K562 (cell line): Measurements from ENCODE around the gene MRPS6. TPM values are rescaled to one million over a fixed set of nuclear protein-coding genes. Genes with fewer than 3 reads are reported as not detected.

Experiments used
- ATAC-seq: fragments of 200-7000 bp; cut with Tn5 transposase; 3 replicates; pipeline ENCODE4 v1.9.1; 2020; ENCODE audit warnings: moderate library complexity
- BruUV-seq: library from RNA; stranded (reverse); fragments of 400-500 nt; replicated peaks from 2 replicates; lab custom pipeline; 2021; lab: Mats Ljungman, UMichigan
- CTCF ChIA-PET: fragments of 300-600 bp; formaldehyde crosslinking; extraction: SDS; loops from one replicate; lab custom pipeline; 2021; ENCODE audit warnings: low intra/inter-chr PET ratio; lab: Yijun Ruan, JAX
- POLR2A ChIA-PET: fragments of 300-600, 350-650 bp; sonication (Branson Sonifier 250); formaldehyde crosslinking; extraction: SDS; loops from one replicate; lab custom pipeline; 2021; ENCODE audit warnings: antibody characterized with exemption, inconsistent platforms; lab: Yijun Ruan, JAX
- DNase-seq, 4 experiments: peaks; one replicate each; pipeline versions ENCODE4 v3.0.0 to v3.0.0-alpha.2; 2011 to 2018; ENCODE audit warnings: low spot score in 3 of 4, mixed read lengths in 3 of 4; ENCODE audit errors: extremely low read depth in 1 of 4
- FAIRE-seq: peaks from 2 replicates; lab custom pipeline; 2011; peaks lifted over from hg19 to GRCh38; lab: Jason Lieb, UNC
- H2AFZ ChIP-seq: 2 replicates; pipeline ENCODE4 v1.6.0; 2011; ENCODE audit warnings: low read depth, low read length, control low read depth, inconsistent platforms
- H3K27ac ChIP-seq: fragments of 200-600 bp; 3 replicates; pipeline ENCODE4 v1.8.0; 2011; ENCODE audit warnings: low read depth, mild to moderate bottlenecking, control low read depth, inconsistent platforms, low read length, moderate library complexity, mixed read lengths; ENCODE audit errors: extremely low read depth
- H3K27me3 ChIP-seq, 2 experiments: fragments of 300-600 bp in 1 of 2; 2 replicates in 1 of 2; 3 replicates in 1 of 2; pipeline versions ENCODE4 v1.6.0 to v1.8.0; 2011; ENCODE audit warnings: inconsistent platforms in 2 of 2, low read length in 2 of 2, mild to moderate bottlenecking in 1 of 2, mixed read lengths in 1 of 2, moderate library complexity in 1 of 2; ENCODE audit not compliant: control insufficient read depth in 2 of 2, insufficient read depth in 2 of 2
- H3K36me3 ChIP-seq: fragments of 300-600 bp; 3 replicates; pipeline ENCODE4 v1.8.0; 2011; ENCODE audit warnings: mild to moderate bottlenecking, low read length, inconsistent platforms; ENCODE audit not compliant: control insufficient read depth, insufficient read depth
- H3K4me1 ChIP-seq, 2 experiments: fragments of 200-600 bp in 1 of 2; replicated peaks in 1 of 2; 2 replicates in 1 of 2; 3 replicates in 1 of 2; pipeline versions ENCODE4 v1.5.1 to v1.8.0; 2011; ENCODE audit warnings: inconsistent platforms in 2 of 2, low read length in 2 of 2, mild to moderate bottlenecking in 1 of 2, mixed read lengths in 1 of 2, moderate library complexity in 1 of 2; ENCODE audit not compliant: control insufficient read depth in 2 of 2, insufficient read depth in 2 of 2
- H3K4me2 ChIP-seq: 2 replicates; pipeline ENCODE4 v1.6.1; 2011; ENCODE audit warnings: low read length, control low read depth, inconsistent platforms, mixed read lengths; ENCODE audit not compliant: insufficient read depth
- H3K4me3 ChIP-seq: fragments of 200-600 bp; sonication (generic), shearing (Covaris generic); 2 replicates; pipeline ENCODE4 v1.5.1; 2016; ENCODE audit warnings: control low read depth, inconsistent platforms
- H3K79me2 ChIP-seq: fragments of 200-600 bp; 3 replicates; pipeline ENCODE4 v1.8.0; 2011; ENCODE audit warnings: low read length, inconsistent platforms; ENCODE audit not compliant: control insufficient read depth, insufficient read depth
- H3K9ac ChIP-seq, 2 experiments: 2 replicates each; pipeline versions ENCODE4 v1.6.0 to v1.6.1; 2011; ENCODE audit warnings: low read depth in 2 of 2, low read length in 2 of 2, control low read depth in 1 of 2, inconsistent platforms in 1 of 2, mild to moderate bottlenecking in 1 of 2, mixed read lengths in 1 of 2; ENCODE audit not compliant: insufficient read depth in 1 of 2
- H3K9me1 ChIP-seq: one replicate; pipeline ENCODE4 v1.6.0; 2011; ENCODE audit warnings: inconsistent platforms, mild to moderate bottlenecking, low read length, moderate library complexity; ENCODE audit not compliant: control insufficient read depth, insufficient read depth
- H3K9me3 ChIP-seq: replicated peaks from 2 replicates; pipeline ENCODE4 v1.5.1; 2011; ENCODE audit warnings: low read depth, low read length, inconsistent platforms; ENCODE audit not compliant: control insufficient read depth, insufficient read depth
- H4K20me1 ChIP-seq: replicated peaks from 2 replicates; pipeline ENCODE4 v1.6.1; 2011; ENCODE audit warnings: low read length, inconsistent platforms, mixed read lengths; ENCODE audit not compliant: control insufficient read depth, insufficient read depth
- ARHGAP35 ChIP-seq: fragments of 450-650 bp; IDR thresholded peaks from 2 replicates; pipeline ENCODE4 v1.6.1; 2018; ENCODE audit not compliant: partially characterized antibody
- ARID1B ChIP-seq: fragments of 450-650 bp; IDR thresholded peaks from 2 replicates; pipeline ENCODE4 v1.6.1; 2016; ENCODE audit warnings: antibody characterized with exemption, mild to moderate bottlenecking, inconsistent platforms
- NFE2 ChIP-seq: IDR thresholded peaks from 2 replicates; pipeline ENCODE4 v1.6.1; 2014; ENCODE audit warnings: antibody characterized with exemption, low read depth
- ZNF324 ChIP-seq: fragments of 250-450 bp; sonication (Bioruptor Pico); IDR thresholded peaks from 2 replicates; pipeline ENCODE4 v1.4.0; 2020; ENCODE audit warnings: mild to moderate bottlenecking
- WGBS: fragments of 100-300 bp; shearing (Covaris generic); methylation state at CpG from one replicate; pipeline ENCODE4 v1.1.6; 2016; ENCODE audit warnings: low coverage, mixed read lengths; ENCODE audit not compliant: insufficient coverage; ENCODE audit errors: missing lambda C conversion rate; 5-methylcytosine and 5-hydroxymethylcytosine counted together
- in situ Hi-C: fragments of 300-500 bp; cut with MboI; formaldehyde crosslinking; loops from 4 replicates; pipeline ENCODE4 v1.15.0; 2018; ENCODE audit warnings: inconsistent platforms, mixed read lengths
- intact Hi-C: fragments of 100-400 bp; cut with micrococcal nuclease; formaldehyde crosslinking; loops from 2 replicates; pipeline ENCODE4 v1.14.2; 2022
- polyA plus RNA-seq, 8 experiments: library from polyadenylated mRNA; depleted of rRNA in 4 of 8; stranded (reverse) in 5 of 8; unstranded in 3 of 8; fragments of >200 nt; fragmentation: Nextera tagmentation in 2 of 8; fragmentation: Illumina TruSeq in 1 of 8; extraction: Ambion mirVana in 2 of 8; extraction: Trizol in 1 of 8; gene quantifications; 2 replicates each; pipeline versions ENCODE4 v1.2.1 to v1.2.3, GENCODE V29; 2011 to 2014; ENCODE audit warnings: inconsistent platforms in 1 of 8, missing spikeins in 1 of 8
- total RNA-seq, 7 experiments: library from RNA; depleted of rRNA in 6 of 7; stranded (reverse); fragments of >200 nt in 6 of 7; fragmentation: Illumina TruSeq in 2 of 7; extraction: Trizol in 2 of 7; gene quantifications; 2 replicates each; pipeline versions ENCODE4 v1.2.1 to v1.2.3, GENCODE V29; 2011 to 2021; ENCODE audit warnings: low replicate concordance in 1 of 7

MRPS6 gene
- total and polyA plus RNA-seq, 9 of the 15 experiments (the other 6 are each of a cell fraction or from before 2014, with no cell fraction given) = 26.1 to 72.0 (median 39.3) TPM

GRCh38 chr21:34176448-34176847 is 103.1 kb downstream of the MRPS6 start (continued):
- peak; percentile 67 for TF ChIP-seq NFE2

- no peak for ATAC-seq
- intact Hi-C loops = no loop called here
These were observed 104.7 kb downstream of the MRPS6 start for GRCh38 chr21:34177919-34178567.

More at GRCh38 chr21:34177919-34178567, 104.7 kb downstream of the MRPS6 start:
- Histone ChIP-seq H3K9ac (no peak overlapping the region), H3K27ac (no peak overlapping the region), H3K9me1 (no peaks in the 10 kb centered on the region), H3K36me3 (no peaks in the 10 kb centered on the region), H3K4me3 (no peak overlapping the region), H3K79me2 (no peaks in the 10 kb centered on the region), H2AFZ (no peak overlapping the region), H3K4me1 (no peaks in the 10 kb centered on the region; a peak in 2 of 5 replicates), H3K4me2 (no peak overlapping the region), H3K27me3 (0 out of 5 replicates have a peak, but pooled peaks cover 0 to 2% of the 10 kb centered on the region in 2 experiments), H3K9me3 (no peaks in the 10 kb centered on the region), H4K20me1 (no peaks in the 10 kb centered on the region)
- WGBS = 9% methylated on average over 7 of the region's 7 CpGs
- POLR2A ChIA-PET = no interaction called here
- DNase-seq (no peak), FAIRE-seq (no peak)
- in situ Hi-C loops = no loop called here
- CTCF ChIA-PET = no interaction called here
- no TSS peak for BruUV-seq
- TF ChIP-seq ARID1B (no peak), ARHGAP35 (no peak), ZNF324 (CRISPR knock-in tag) (no peak)
